NB4 (cell line): ENCODE results near the gene PLPP6.

ENCODE experiments used
- MYC ChIP-seq: IDR thresholded peaks from 2 replicates; pipeline ENCODE4 v1.6.1; 2011; ENCODE audit warnings: low read depth, low read length
- POLR2A ChIP-seq: IDR thresholded peaks from 2 replicates; pipeline ENCODE4 v1.6.1; 2011; ENCODE audit warnings: mild to moderate bottlenecking; ENCODE audit not compliant: insufficient read length; ENCODE audit errors: extremely low read depth
- TF ChIP-seq, protein P1 (sequence below): IDR thresholded peaks from one replicate; pipeline ENCODE4 v1.5.1; 2012; ENCODE audit warnings: low read depth, low read length
- TF ChIP-seq, protein P2 (sequence below): IDR thresholded peaks from 2 replicates; pipeline ENCODE4 v1.6.1; 2011; ENCODE audit warnings: low read depth, low read length

DNA sequence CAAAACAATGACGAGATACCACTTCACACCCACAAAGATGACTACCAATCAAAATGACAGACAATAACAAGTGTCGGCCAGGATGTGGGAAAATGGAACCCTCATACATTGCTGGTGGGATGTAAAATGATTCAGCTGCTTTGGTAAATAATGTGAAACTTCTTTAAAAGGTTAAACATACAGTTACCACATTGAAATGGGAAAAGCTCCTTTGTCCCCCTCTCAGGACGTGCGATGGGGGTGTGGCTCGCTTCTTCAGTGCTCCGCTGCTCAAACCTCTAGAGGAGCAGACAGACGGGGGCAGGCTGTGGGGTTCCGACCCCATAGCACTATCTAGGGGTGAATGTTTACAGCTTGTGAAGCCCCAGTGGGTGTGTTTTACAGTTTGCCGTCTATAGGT lies 8.0 kb upstream of the PLPP6 start:
- TF ChIP-seq, protein P1, sequence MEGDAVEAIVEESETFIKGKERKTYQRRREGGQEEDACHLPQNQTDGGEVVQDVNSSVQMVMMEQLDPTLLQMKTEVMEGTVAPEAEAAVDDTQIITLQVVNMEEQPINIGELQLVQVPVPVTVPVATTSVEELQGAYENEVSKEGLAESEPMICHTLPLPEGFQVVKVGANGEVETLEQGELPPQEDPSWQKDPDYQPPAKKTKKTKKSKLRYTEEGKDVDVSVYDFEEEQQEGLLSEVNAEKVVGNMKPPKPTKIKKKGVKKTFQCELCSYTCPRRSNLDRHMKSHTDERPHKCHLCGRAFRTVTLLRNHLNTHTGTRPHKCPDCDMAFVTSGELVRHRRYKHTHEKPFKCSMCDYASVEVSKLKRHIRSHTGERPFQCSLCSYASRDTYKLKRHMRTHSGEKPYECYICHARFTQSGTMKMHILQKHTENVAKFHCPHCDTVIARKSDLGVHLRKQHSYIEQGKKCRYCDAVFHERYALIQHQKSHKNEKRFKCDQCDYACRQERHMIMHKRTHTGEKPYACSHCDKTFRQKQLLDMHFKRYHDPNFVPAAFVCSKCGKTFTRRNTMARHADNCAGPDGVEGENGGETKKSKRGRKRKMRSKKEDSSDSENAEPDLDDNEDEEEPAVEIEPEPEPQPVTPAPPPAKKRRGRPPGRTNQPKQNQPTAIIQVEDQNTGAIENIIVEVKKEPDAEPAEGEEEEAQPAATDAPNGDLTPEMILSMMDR, result no peak
- no peak for TF ChIP-seq POLR2A
- TF ChIP-seq, protein P2, sequence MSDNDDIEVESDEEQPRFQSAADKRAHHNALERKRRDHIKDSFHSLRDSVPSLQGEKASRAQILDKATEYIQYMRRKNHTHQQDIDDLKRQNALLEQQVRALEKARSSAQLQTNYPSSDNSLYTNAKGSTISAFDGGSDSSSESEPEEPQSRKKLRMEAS, result no peak
- no peak for TF ChIP-seq MYC
